Uterus (tissue), 4 donors: ENCODE results near the gene SKAP2. TPM values are rescaled to one million over a fixed set of nuclear protein-coding genes. Genes with fewer than 3 reads are reported as not detected.

Experiments used
- DNase-seq, 2 donors: peaks; one replicate each; pipeline ENCODE4 v3.0.0-alpha.2; 2019 to 2020
- H3K27ac ChIP-seq, 2 donors: fragments of 200-600 bp; sonication (generic); 1 replicate in 1 of 2; 2 replicates in 1 of 2; pipeline ENCODE4 v1.5.1; 2016 to 2018
- H3K27me3 ChIP-seq, 2 donors: fragments of 200-600 bp; sonication (generic); one replicate each; pipeline ENCODE4 v1.5.1; 2018 to 2019; ENCODE audit warnings: control low read depth in 1 of 2
- H3K36me3 ChIP-seq, 2 donors: fragments of 200-600 bp; sonication (generic); one replicate each; pipeline ENCODE4 v1.5.1; 2019; ENCODE audit warnings: control low read depth in 1 of 2
- H3K4me1 ChIP-seq, 2 donors: fragments of 200-600 bp; sonication (generic); one replicate each; pipeline ENCODE4 v1.5.1; 2018 to 2019; ENCODE audit warnings: control low read depth in 1 of 2
- H3K4me3 ChIP-seq, 2 donors: fragments of 200-600 bp; sonication (generic); 1 replicate in 1 of 2; 2 replicates in 1 of 2; pipeline ENCODE4 v1.5.1; 2018 to 2019; ENCODE audit warnings: mild to moderate bottlenecking in 1 of 2
- H3K9me3 ChIP-seq, 2 donors: fragments of 200-600 bp; sonication (generic); one replicate each; pipeline ENCODE4 v1.5.1; 2019; ENCODE audit warnings: control low read depth in 1 of 2
- POLR2A ChIP-seq, 2 donors: fragments of 450-650 bp; IDR thresholded peaks; one replicate each; pipeline ENCODE4 v1.6.1; 2016; ENCODE audit warnings: antibody characterized with exemption in 2 of 2, mild to moderate bottlenecking in 1 of 2, moderate library complexity in 1 of 2
- intact Hi-C: fragments of 100-400 bp; cut with DNase I; formaldehyde crosslinking; loops from one replicate; pipeline ENCODE4 v1.15.1; 2023; ENCODE audit warnings: low total_unique reads
- total RNA-seq, 4 donors: library from RNA; depleted of rRNA in 3 of 4; stranded (reverse); fragments of >200 nt in 3 of 4; gene quantifications; one replicate each; pipeline versions ENCODE4 v1.1.0 to v1.2.4, GENCODE V29; 2014 to 2023
- TF ChIP-seq, protein P1 (sequence below), 4 experiments: fragments of 200-600 bp in 2 of 4; fragments of 450-650 bp in 2 of 4; sonication (generic) in 2 of 4; IDR thresholded peaks; one replicate each; pipeline ENCODE4 v1.5.1; 2016 to 2019; ENCODE audit warnings: antibody characterized with exemption in 4 of 4, mild to moderate bottlenecking in 2 of 4, moderate library complexity in 1 of 4
- donor health status: DM: yes; HTN: yes; CAD: no.

The SKAP2 gene
- total RNA-seq, 4 donors from 2014 or later, result 3.3 to 50.6 (median 12.6) TPM

DNA sequence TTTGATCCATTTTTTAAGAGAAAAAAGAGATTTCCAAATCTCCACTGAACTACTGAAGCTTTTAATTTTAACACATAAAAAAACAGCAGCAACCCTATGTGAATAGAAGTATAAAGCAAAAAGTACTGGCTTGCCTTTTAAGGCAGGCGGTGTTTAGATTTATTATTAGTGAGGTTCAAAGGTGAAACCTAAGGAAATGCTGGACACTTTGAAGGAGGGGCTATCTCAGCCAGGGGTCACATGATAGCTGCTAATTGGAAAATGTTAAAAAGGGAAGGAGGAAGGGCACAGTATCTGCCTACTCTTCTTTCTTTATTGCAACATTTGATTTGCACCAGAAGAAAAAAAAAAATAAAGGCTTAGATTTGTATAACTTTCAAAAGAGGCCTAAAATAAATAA is 183.8 kb downstream of the SKAP2 start:
- no peaks in the 10 kb centered on the region for H3K9me3 ChIP-seq
- no peaks in the 10 kb centered on the region for H3K4me1 ChIP-seq
- TF ChIP-seq POLR2A (IDR thresholded peaks at IDR 0.05), result no peak
- TF ChIP-seq, protein P1, sequence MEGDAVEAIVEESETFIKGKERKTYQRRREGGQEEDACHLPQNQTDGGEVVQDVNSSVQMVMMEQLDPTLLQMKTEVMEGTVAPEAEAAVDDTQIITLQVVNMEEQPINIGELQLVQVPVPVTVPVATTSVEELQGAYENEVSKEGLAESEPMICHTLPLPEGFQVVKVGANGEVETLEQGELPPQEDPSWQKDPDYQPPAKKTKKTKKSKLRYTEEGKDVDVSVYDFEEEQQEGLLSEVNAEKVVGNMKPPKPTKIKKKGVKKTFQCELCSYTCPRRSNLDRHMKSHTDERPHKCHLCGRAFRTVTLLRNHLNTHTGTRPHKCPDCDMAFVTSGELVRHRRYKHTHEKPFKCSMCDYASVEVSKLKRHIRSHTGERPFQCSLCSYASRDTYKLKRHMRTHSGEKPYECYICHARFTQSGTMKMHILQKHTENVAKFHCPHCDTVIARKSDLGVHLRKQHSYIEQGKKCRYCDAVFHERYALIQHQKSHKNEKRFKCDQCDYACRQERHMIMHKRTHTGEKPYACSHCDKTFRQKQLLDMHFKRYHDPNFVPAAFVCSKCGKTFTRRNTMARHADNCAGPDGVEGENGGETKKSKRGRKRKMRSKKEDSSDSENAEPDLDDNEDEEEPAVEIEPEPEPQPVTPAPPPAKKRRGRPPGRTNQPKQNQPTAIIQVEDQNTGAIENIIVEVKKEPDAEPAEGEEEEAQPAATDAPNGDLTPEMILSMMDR (IDR thresholded peaks at IDR 0.05), result no peak
- no peak overlapping the region for H3K4me3 ChIP-seq
- no peaks in the 10 kb centered on the region for H3K36me3 ChIP-seq
- H3K27ac ChIP-seq, result no peak overlapping the region
- peaks cover 0 to 5% of the 10 kb centered on the region in 2 donors for H3K27me3 ChIP-seq
- intact Hi-C loops, result no loop called here
- DNase-seq, result no peak

DNA sequence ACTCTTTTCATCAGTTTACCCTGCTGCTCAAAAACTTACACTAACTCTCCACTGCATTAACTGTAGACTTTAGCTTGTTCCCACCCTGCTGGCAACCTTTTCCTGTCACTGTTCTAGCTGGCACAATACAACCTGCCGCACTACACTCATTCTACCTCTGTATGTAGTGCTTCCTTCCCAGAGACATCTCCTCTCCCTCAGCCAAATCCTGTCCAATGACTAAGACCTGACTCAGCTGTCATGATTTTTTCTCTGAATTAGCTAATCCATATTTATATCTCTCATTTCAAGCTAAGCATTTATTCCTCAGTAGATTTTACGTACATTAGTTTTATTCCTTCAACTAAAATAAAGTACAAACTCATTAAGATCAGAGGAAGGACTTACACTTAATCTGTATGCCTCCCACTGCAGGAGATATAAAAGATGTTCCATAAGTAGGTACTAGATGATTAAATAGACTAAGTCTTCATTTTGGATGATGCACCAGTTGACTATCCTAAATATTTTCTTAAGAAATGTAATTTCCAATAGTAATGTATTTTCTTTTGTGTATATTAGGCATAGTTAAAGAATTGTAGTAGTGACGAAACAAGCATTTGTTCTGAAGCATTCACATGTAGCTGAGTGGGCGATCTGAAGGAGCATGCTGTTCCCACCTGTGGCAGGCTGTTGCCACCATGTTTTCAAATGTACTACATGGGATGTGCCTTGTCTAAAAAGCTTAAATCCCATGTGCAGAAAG is 189.1 kb downstream of the SKAP2 start:
- Histone ChIP-seq H3K4me1 (no peaks in the 10 kb centered on the region), H3K9me3 (no peaks in the 10 kb centered on the region), H3K27me3 (peaks cover 0 to 8% of the 10 kb centered on the region in 2 donors), H3K4me3 (no peak overlapping the region), H3K27ac (no peak overlapping the region), H3K36me3 (no peaks in the 10 kb centered on the region)
- TF ChIP-seq, protein P1 (IDR thresholded peaks at IDR 0.05), result no peak
- TF ChIP-seq POLR2A (IDR thresholded peaks at IDR 0.05), result no peak
- intact Hi-C loops, result no loop called here
- no peak for DNase-seq

DNA sequence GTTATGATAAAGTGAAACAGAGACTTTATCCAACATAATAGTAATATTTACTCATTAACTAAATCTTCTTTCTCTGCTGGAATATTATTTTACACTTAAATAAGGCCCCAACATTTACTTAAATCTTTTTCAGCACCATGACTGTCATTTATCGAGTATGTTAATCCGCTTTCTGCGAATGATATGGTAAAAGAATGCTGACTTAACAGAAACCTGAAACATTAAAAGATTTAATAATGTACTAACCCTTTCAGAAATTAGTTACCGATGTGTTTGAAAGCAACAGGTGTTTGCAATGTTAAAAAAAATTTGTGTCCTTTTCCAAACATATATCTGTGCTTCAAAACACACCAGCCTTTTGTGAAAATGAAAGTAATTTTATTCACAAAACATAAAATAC is 190.5 kb downstream of the SKAP2 start:
- intact Hi-C loops, result no loop called here

DNA sequence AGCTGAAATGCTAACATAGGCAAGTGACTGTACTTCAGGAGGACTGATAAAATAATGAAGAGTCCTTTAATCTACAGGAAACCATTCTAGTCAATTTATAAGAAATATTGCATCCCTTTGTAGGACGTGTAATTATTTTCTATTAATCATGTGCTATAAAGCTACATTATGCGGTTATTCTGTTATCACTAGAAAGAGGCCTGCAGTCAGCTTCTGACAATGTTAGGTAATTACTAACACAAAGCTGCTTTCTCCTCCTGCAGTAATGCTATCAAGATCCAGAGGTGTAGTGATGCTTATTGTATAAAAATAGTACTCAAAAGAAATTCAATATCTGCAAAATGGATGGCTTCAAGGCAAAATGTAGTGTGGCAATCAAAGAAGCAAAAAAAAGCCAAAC is 191.1 kb downstream of the SKAP2 start:
- Histone ChIP-seq H3K36me3 (no peaks in the 10 kb centered on the region), H3K4me3 (no peak overlapping the region)

More for the DNA sequence above, 190.5 kb downstream of the SKAP2 start:
- TF ChIP-seq, protein P1 (IDR thresholded peaks at IDR 0.05), result no peak
- TF ChIP-seq POLR2A (IDR thresholded peaks at IDR 0.05), result no peak
- Histone ChIP-seq H3K27me3 (peaks cover 0 to 14% of the 10 kb centered on the region in 2 donors), H3K4me1 (no peaks in the 10 kb centered on the region), H3K4me3 (no peak overlapping the region), H3K36me3 (no peaks in the 10 kb centered on the region), H3K9me3 (no peaks in the 10 kb centered on the region), H3K27ac (no peak overlapping the region)
- no peak for DNase-seq

DNA sequence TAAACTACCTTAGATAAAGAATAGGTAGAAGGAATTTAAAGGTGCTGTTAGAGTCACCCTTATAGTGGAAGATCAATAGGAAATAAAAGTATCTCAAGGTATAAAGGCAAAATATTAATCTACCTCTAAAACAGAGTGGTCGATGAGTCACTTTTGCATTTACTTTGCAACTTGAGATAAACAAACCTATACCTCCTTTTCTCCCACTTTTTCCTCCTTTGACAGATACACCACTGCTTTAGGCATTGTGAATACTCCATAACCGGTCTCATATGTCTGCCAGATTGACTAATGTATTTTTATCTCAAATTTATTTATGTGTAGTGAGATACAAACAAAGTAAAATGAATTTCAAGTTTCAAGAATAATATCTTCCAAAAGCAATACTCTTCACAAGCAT is 193.5 kb downstream of the SKAP2 start:
- TF ChIP-seq POLR2A (IDR thresholded peaks at IDR 0.05), result no peak
- TF ChIP-seq, protein P1 (IDR thresholded peaks at IDR 0.05), result no peak
- no peaks in the 10 kb centered on the region for H3K4me1 ChIP-seq
- no peak for DNase-seq
- H3K4me3 ChIP-seq, result no peak overlapping the region
- H3K36me3 ChIP-seq, result no peaks in the 10 kb centered on the region
- H3K9me3 ChIP-seq, result no peaks in the 10 kb centered on the region
- no peak overlapping the region for H3K27ac ChIP-seq
- H3K27me3 ChIP-seq, result peaks cover 0 to 14% of the 10 kb centered on the region in 2 donors
- intact Hi-C loops, result no loop called here

More for the DNA sequence above, 191.1 kb downstream of the SKAP2 start:
- TF ChIP-seq POLR2A (IDR thresholded peaks at IDR 0.05), result no peak
- no peak for DNase-seq
- Histone ChIP-seq H3K27ac (no peak overlapping the region), H3K9me3 (no peaks in the 10 kb centered on the region), H3K4me1 (no peaks in the 10 kb centered on the region), H3K27me3 (peaks cover 0 to 14% of the 10 kb centered on the region in 2 donors)
- intact Hi-C loops, result no loop called here
